Colonic mucosa (tissue), 4 donors: ENCODE data around the gene CFAP43. TPM values are rescaled to one million over a fixed set of nuclear protein-coding genes. Genes with fewer than 3 reads are reported as not detected.
"Not testable (repeated sequence)": the region's sequence is repeated elsewhere in the genome, so short reads cannot be mapped to it uniquely, and the experiment has no call there.

Source experiments
- DNase-seq: peaks from one replicate; pipeline ENCODE4 v3.0.0-alpha.2; 2020
- H3K27ac ChIP-seq: fragments of 200-600 bp; one replicate; pipeline ENCODE4 v1.8.0; 2021
- H3K27me3 ChIP-seq: fragments of 200-600 bp; one replicate; pipeline ENCODE4 v1.8.0; 2021
- H3K36me3 ChIP-seq: fragments of 200-600 bp; one replicate; pipeline ENCODE4 v1.8.0; 2021
- H3K4me1 ChIP-seq: fragments of 200-600 bp; one replicate; pipeline ENCODE4 v1.8.0; 2021; ENCODE audit warnings: mild to moderate bottlenecking
- H3K4me3 ChIP-seq: fragments of 200-600 bp; one replicate; pipeline ENCODE4 v1.8.0; 2021
- H3K9ac ChIP-seq, 2 donors: one replicate each; pipeline ENCODE4 v1.7.0; 2013; ENCODE audit warnings: control low read depth in 2 of 2, low read depth in 2 of 2, low read length in 2 of 2
- H3K9me3 ChIP-seq: fragments of 200-600 bp; one replicate; pipeline ENCODE4 v1.8.0; 2021
- intact Hi-C: fragments of 100-400 bp; cut with DNase I; formaldehyde crosslinking; loops from one replicate; pipeline ENCODE4 v1.14.1; 2022
- total RNA-seq, 2 donors: library from RNA; stranded (reverse); fragmentation: NEBNext Ultra II Directional in 1 of 2; extraction: Animal tissue kit (Norgen Biotek cat#: 25700) in 1 of 2; gene quantifications; one replicate each; pipeline ENCODE4 v1.2.1, GENCODE V29; 2021
- TF ChIP-seq, protein P1 (sequence below): fragments of 200-600 bp; IDR thresholded peaks from one replicate; pipeline ENCODE4 v1.8.0; 2022; ENCODE audit warnings: antibody characterized with exemption, mild to moderate bottlenecking
- donor health status: healthy.
- donor health status: DM: no; HTN: no; CAD: no.
- donor health status: DM: no; HTN: no; CAD: no.

Gene CFAP43
- total RNA-seq, 2 donors from 2014 or later: 0.16 to 0.49 TPM

- DNase-seq: no peak
- Histone ChIP-seq H3K36me3 (no peaks in the 10 kb centered on the region), H3K9ac (no peak overlapping the region), H3K9me3 (no peaks in the 10 kb centered on the region), H3K27ac (no peak overlapping the region), H3K4me1 (peaks cover 6% of the 10 kb centered on the region), H3K4me3 (no peak overlapping the region), H3K27me3 (no peaks in the 10 kb centered on the region)
- TF ChIP-seq, protein P1, sequence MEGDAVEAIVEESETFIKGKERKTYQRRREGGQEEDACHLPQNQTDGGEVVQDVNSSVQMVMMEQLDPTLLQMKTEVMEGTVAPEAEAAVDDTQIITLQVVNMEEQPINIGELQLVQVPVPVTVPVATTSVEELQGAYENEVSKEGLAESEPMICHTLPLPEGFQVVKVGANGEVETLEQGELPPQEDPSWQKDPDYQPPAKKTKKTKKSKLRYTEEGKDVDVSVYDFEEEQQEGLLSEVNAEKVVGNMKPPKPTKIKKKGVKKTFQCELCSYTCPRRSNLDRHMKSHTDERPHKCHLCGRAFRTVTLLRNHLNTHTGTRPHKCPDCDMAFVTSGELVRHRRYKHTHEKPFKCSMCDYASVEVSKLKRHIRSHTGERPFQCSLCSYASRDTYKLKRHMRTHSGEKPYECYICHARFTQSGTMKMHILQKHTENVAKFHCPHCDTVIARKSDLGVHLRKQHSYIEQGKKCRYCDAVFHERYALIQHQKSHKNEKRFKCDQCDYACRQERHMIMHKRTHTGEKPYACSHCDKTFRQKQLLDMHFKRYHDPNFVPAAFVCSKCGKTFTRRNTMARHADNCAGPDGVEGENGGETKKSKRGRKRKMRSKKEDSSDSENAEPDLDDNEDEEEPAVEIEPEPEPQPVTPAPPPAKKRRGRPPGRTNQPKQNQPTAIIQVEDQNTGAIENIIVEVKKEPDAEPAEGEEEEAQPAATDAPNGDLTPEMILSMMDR: no peak
- intact Hi-C loops: no loop called here
Measured at GRCh38 chr10:104250371-104250770, 18.2 kb upstream of the CFAP43 start.

GRCh38 chr10:104248931-104249330 lies 16.8 kb upstream of the CFAP43 start:
- DNase-seq, H3K9me3 ChIP-seq, H3K27me3 ChIP-seq, H3K9ac ChIP-seq, H3K4me3 ChIP-seq, H3K4me1 ChIP-seq, H3K27ac ChIP-seq, H3K36me3 ChIP-seq, intact Hi-C loops: not testable (repeated sequence)

- intact Hi-C loops: no loop called here
- Histone ChIP-seq H3K27me3 (no peaks in the 10 kb centered on the region), H3K4me1 (no peaks in the 10 kb centered on the region), H3K9ac (no peak overlapping the region), H3K9me3 (no peaks in the 10 kb centered on the region), H3K4me3 (no peak overlapping the region), H3K27ac (no peak overlapping the region), H3K36me3 (no peaks in the 10 kb centered on the region)
- DNase-seq: no peak
- TF ChIP-seq, protein P1: no peak
Measured at GRCh38 chr10:104247513-104248146, 15.5 kb upstream of the CFAP43 start.

- H3K9me3 ChIP-seq: no peaks in the 10 kb centered on the region
- intact Hi-C loops: no loop called here
- TF ChIP-seq, protein P1: no peak
- no peak overlapping the region for H3K4me3 ChIP-seq
- no peaks in the 10 kb centered on the region for H3K27me3 ChIP-seq
- no peak overlapping the region for H3K27ac ChIP-seq
- H3K9ac ChIP-seq: no peak overlapping the region
- H3K4me1 ChIP-seq: no peaks in the 10 kb centered on the region
- DNase-seq: no peak
- H3K36me3 ChIP-seq: no peaks in the 10 kb centered on the region
Measured at GRCh38 chr10:104246976-104247375, 14.8 kb upstream of the CFAP43 start.

- intact Hi-C loops: no loop called here
- no peak for DNase-seq
- no peak overlapping the region for H3K9ac ChIP-seq
- H3K27ac ChIP-seq: no peak overlapping the region
- H3K36me3 ChIP-seq: no peaks in the 10 kb centered on the region
- H3K4me3 ChIP-seq: no peak overlapping the region
- no peaks in the 10 kb centered on the region for H3K9me3 ChIP-seq
- TF ChIP-seq, protein P1: no peak
- no peaks in the 10 kb centered on the region for H3K27me3 ChIP-seq
- no peaks in the 10 kb centered on the region for H3K4me1 ChIP-seq
Measured at GRCh38 chr10:104245066-104245632, 13.0 kb upstream of the CFAP43 start.

DNA sequence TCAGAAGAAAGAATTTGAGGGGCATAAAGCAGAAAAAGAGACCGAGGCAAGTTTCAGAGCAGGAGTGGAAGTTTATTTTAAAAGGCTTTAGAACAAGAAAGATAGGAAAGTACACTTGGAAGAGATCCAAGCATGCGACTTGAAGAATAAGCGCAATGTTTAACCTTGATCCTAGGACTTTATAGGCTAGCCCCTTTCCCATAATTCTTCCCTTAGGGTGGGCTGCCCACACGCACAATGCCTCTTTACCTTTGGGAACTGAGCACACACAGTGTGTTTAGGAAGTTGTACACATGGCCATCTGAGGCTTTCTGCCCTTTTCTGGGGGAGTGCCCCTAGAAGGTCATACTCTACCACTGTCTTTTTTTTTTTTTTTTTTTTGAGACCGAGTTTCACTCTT lies 11.3 kb upstream of the CFAP43 start:
- H3K27ac ChIP-seq: no peak overlapping the region
- DNase-seq: no peak
- intact Hi-C loops: no loop called here
- no peaks in the 10 kb centered on the region for H3K27me3 ChIP-seq
- no peaks in the 10 kb centered on the region for H3K9me3 ChIP-seq
- no peak overlapping the region for H3K4me3 ChIP-seq
- H3K9ac ChIP-seq: no peak overlapping the region
- TF ChIP-seq, protein P1: no peak
- no peaks in the 10 kb centered on the region for H3K4me1 ChIP-seq
- H3K36me3 ChIP-seq: no peaks in the 10 kb centered on the region

DNA sequence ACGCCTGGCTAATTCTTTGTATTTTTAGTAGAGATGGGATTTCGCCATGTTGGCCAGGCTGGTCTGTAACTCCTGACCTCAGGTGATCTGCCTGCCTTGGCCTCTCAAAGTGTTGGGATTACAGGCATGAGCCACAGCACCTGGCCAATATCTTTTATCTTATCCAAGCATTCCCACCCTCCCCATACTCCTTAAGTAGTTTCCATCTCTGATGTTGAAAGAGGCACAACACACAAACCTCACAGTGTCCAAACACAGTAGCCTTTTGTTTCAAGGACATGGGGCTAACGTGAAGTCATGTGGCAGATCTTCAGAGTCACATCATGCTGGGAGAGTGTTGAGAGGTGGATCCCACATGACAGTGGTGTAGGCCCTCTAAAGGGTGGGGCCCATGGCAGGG lies 10.8 kb upstream of the CFAP43 start:
- H3K27ac ChIP-seq: not testable (repeated sequence)

More for the DNA sequence above, 10.8 kb upstream of the CFAP43 start:
- H3K9me3 ChIP-seq, DNase-seq, intact Hi-C loops, H3K4me1 ChIP-seq, H3K4me3 ChIP-seq, H3K27me3 ChIP-seq, H3K36me3 ChIP-seq, H3K9ac ChIP-seq: not testable (repeated sequence)
